Gastrocnemius medialis (tissue), 4 donors: ENCODE data around the gene TMEM43. TPM values are rescaled to one million over a fixed set of nuclear protein-coding genes. Genes with fewer than 3 reads are reported as not detected.

ENCODE experiments used
- ATAC-seq, 2 donors: fragments of 150-250 bp; one replicate each; pipeline ENCODE4 v1.9.1; 2016
- DNase-seq, 2 donors: peaks; one replicate each; pipeline ENCODE4 v3.0.0-alpha.2; 2019
- H3K27ac ChIP-seq, 4 donors: fragments of 200-600 bp; sonication (generic); 1 replicate in 1 of 4; 2 replicates in 3 of 4; pipeline ENCODE4 v1.5.1; 2016 to 2018; ENCODE audit warnings: mild to moderate bottlenecking in 2 of 4, moderate library complexity in 1 of 4
- H3K27me3 ChIP-seq, 3 donors: fragments of 200-600 bp; sonication (generic) in 2 of 3; 1 replicate in 1 of 3; 2 replicates in 2 of 3; pipeline versions ENCODE4 v1.5.1 to v1.6.0; 2016 to 2019; ENCODE audit warnings: mild to moderate bottlenecking in 1 of 3, moderate library complexity in 1 of 3
- H3K36me3 ChIP-seq, 2 donors: fragments of 200-600 bp; sonication (generic) in 1 of 2; one replicate each; pipeline ENCODE4 v1.5.1; 2017 to 2018
- H3K4me1 ChIP-seq, 2 donors: fragments of 200-600 bp; sonication (generic) in 1 of 2; one replicate each; pipeline ENCODE4 v1.5.1; 2016 to 2017; ENCODE audit warnings: mild to moderate bottlenecking in 2 of 2
- H3K4me3 ChIP-seq, 4 donors: fragments of 200-600 bp; sonication (generic) in 3 of 4; 1 replicate in 1 of 4; 2 replicates in 3 of 4; pipeline ENCODE4 v1.5.1; 2016 to 2019; ENCODE audit warnings: mild to moderate bottlenecking in 2 of 4
- H3K9me3 ChIP-seq, 3 donors: fragments of 200-600 bp; sonication (generic) in 2 of 3; 1 replicate in 1 of 3; 2 replicates in 2 of 3; pipeline ENCODE4 v1.5.1; 2016 to 2019
- CTCF ChIP-seq, 5 experiments: fragments of 450-650 bp in 3 of 5; fragments of 200-600 bp in 2 of 5; sonication (generic) in 2 of 5; IDR thresholded peaks in 4 of 5; conservative IDR thresholded peaks in 1 of 5; 1 replicate in 4 of 5; 2 replicates in 1 of 5; pipeline ENCODE4 v1.5.1; 2016 to 2019; ENCODE audit warnings: antibody characterized with exemption in 5 of 5, mild to moderate bottlenecking in 3 of 5, moderate library complexity in 3 of 5
- POLR2A ChIP-seq, 2 donors: fragments of 450-650 bp; IDR thresholded peaks; one replicate each; pipeline ENCODE4 v1.6.1; 2017; ENCODE audit warnings: antibody characterized with exemption in 2 of 2, mild to moderate bottlenecking in 2 of 2, moderate library complexity in 2 of 2
- in situ Hi-C, 4 donors: fragments of 200-750 bp; cut with MboI; loops; one replicate each; pipeline versions ENCODE4 v1.15.0 to v1.8.0; 2017; ENCODE audit warnings: low sequenced_read_pairs in 4 of 4
- intact Hi-C: fragments of 100-400 bp; cut with DNase I; formaldehyde crosslinking; loops from one replicate; pipeline ENCODE4 v1.15.1; 2023; ENCODE audit warnings: low total_unique reads
- total RNA-seq, 4 donors: library from RNA; depleted of rRNA; stranded (reverse); fragments of >200 nt; gene quantifications; one replicate each; pipeline versions ENCODE4 v1.1.0 to v1.2.3, GENCODE V29; 2016

TMEM43 gene
- total RNA-seq, 4 donors from 2014 or later = 68.2 to 128 (median 78.6) TPM

GRCh38 chr3:14129296-14129695 is 4.4 kb downstream of the TMEM43 start:
- intact Hi-C loops (loop anchor here (5.0 to 10.0 kb wide), 4 partner anchors 156 to 818 kb away; partner anchors contain the start of genes CCDC174, HDAC11 and NR2C2), in situ Hi-C loops (loop anchor here in 2 of 4 donors (10.0 to 25.0 kb wide), 2 partner anchors 234 to 933 kb away; partner anchors contain the start of gene MRPS25 (in 1 of the 2))
- Histone ChIP-seq H3K36me3 (peaks cover 0 to 51% of the 10 kb centered on the region in 2 donors), H3K9me3 (no peaks in the 10 kb centered on the region), H3K27ac (peak overlapping the region in 3 of 4 donors; percentile 33 to 94 (median 52)), H3K4me1 (peaks cover 20 to 25% of the 10 kb centered on the region in 2 donors), H3K4me3 (no peak overlapping the region), H3K27me3 (no peaks in the 10 kb centered on the region)
- no peak for DNase-seq
- TF ChIP-seq CTCF (IDR thresholded peaks at IDR 0.05 in 4 of 5, conservative IDR thresholded peaks at IDR 0.05 in 1 of 5) (no peak), POLR2A (IDR thresholded peaks at IDR 0.05) (no peak)
- no peak for ATAC-seq

GRCh38 chr3:14130230-14130629 is 5.4 kb downstream of the TMEM43 start:
- peaks cover 20 to 25% of the 10 kb centered on the region in 2 donors for H3K4me1 ChIP-seq
- ATAC-seq (no peak), DNase-seq (peak in 1 of 2 donors; percentile 18)
- H3K36me3 ChIP-seq = peaks cover 0 to 61% of the 10 kb centered on the region in 2 donors
- H3K27ac ChIP-seq = peak overlapping the region in 3 of 4 donors; percentile 33 to 94 (median 52)
- no peaks in the 10 kb centered on the region for H3K9me3 ChIP-seq
- no peaks in the 10 kb centered on the region for H3K27me3 ChIP-seq
- intact Hi-C loops (no loop called here), in situ Hi-C loops (loop anchor here in 1 of 4 donors (25.0 kb wide), 1 partner anchor 932 kb away; the partner anchor contains the start of gene MRPS25)
- no peak overlapping the region for H3K4me3 ChIP-seq
- TF ChIP-seq POLR2A (IDR thresholded peaks at IDR 0.05) = no peak
- no peak for TF ChIP-seq CTCF (IDR thresholded peaks at IDR 0.05 in 4 of 5, conservative IDR thresholded peaks at IDR 0.05 in 1 of 5)

- Histone ChIP-seq H3K4me1 (peaks cover 20 to 29% of the 10 kb centered on the region in 2 donors), H3K4me3 (no peak overlapping the region), H3K9me3 (no peaks in the 10 kb centered on the region), H3K27me3 (no peaks in the 10 kb centered on the region), H3K36me3 (peaks cover 0 to 65% of the 10 kb centered on the region in 2 donors), H3K27ac (peak overlapping the region in 3 of 4 donors; percentile 19 to 94 (median 52))
- no peak for TF ChIP-seq CTCF (IDR thresholded peaks at IDR 0.05 in 4 of 5, conservative IDR thresholded peaks at IDR 0.05 in 1 of 5)
- no peak for TF ChIP-seq POLR2A (IDR thresholded peaks at IDR 0.05)
- ATAC-seq (no peak), DNase-seq (no peak)
- intact Hi-C loops (no loop called here), in situ Hi-C loops (loop anchor here in 1 of 4 donors (25.0 kb wide), 1 partner anchor 932 kb away; the partner anchor contains the start of gene MRPS25)
Observed at GRCh38 chr3:14130707-14131106, 5.9 kb downstream of the TMEM43 start.

- H3K27ac ChIP-seq = peak overlapping the region in 3 of 4 donors; percentile 19 to 94 (median 52)
- peaks cover 17 to 31% of the 10 kb centered on the region in 2 donors for H3K4me1 ChIP-seq
- H3K36me3 ChIP-seq = peaks cover 0 to 70% of the 10 kb centered on the region in 2 donors
- in situ Hi-C loops (loop anchor here in 1 of 4 donors (25.0 kb wide), 1 partner anchor 931 kb away; the partner anchor contains the start of gene MRPS25), intact Hi-C loops (no loop called here)
- ATAC-seq = peak in 1 of 2 donors; percentile 30
- H3K9me3 ChIP-seq = no peaks in the 10 kb centered on the region
- H3K27me3 ChIP-seq = no peaks in the 10 kb centered on the region
- no peak for TF ChIP-seq POLR2A (IDR thresholded peaks at IDR 0.05)
- no peak for TF ChIP-seq CTCF (IDR thresholded peaks at IDR 0.05 in 4 of 5, conservative IDR thresholded peaks at IDR 0.05 in 1 of 5)
- peak in 1 of 2 donors; percentile 77 for DNase-seq
- no peak overlapping the region for H3K4me3 ChIP-seq
Observed at GRCh38 chr3:14131134-14131533, 6.3 kb downstream of the TMEM43 start.
